Tibial artery (tissue), 4 donors: ENCODE results near the gene CHPF2.
A peak's percentile ranks its signal among the peaks of the same experiment; 100 is the strongest.

Experiments used
- DNase-seq, 2 donors: peaks; one replicate each; pipeline ENCODE4 v3.0.0-alpha.2; 2019
- H3K27ac ChIP-seq, 2 donors: fragments of 200-600 bp; sonication (generic) in 1 of 2; 1 replicate in 1 of 2; 2 replicates in 1 of 2; pipeline ENCODE4 v1.5.1; 2018 to 2019; ENCODE audit warnings: mild to moderate bottlenecking in 1 of 2
- H3K27me3 ChIP-seq, 2 donors: fragments of 200-600 bp; sonication (generic) in 1 of 2; one replicate each; pipeline versions ENCODE4 v1.5.1 to v1.6.0; 2016 to 2019
- H3K36me3 ChIP-seq, 3 donors: fragments of 200-600 bp; sonication (generic) in 2 of 3; one replicate each; pipeline ENCODE4 v1.5.1; 2016 to 2019; ENCODE audit warnings: mild to moderate bottlenecking in 2 of 3
- H3K4me1 ChIP-seq, 4 donors: fragments of 200-600 bp; sonication (generic) in 2 of 4; 1 replicate in 3 of 4; 2 replicates in 1 of 4; pipeline ENCODE4 v1.5.1; 2016 to 2019
- H3K4me3 ChIP-seq, 2 donors: fragments of 200-600 bp; sonication (generic) in 1 of 2; 1 replicate in 1 of 2; 2 replicates in 1 of 2; pipeline ENCODE4 v1.5.1; 2018 to 2019; ENCODE audit warnings: mild to moderate bottlenecking in 2 of 2
- H3K9me3 ChIP-seq, 3 donors: fragments of 200-600 bp; sonication (generic) in 1 of 3; one replicate each; pipeline ENCODE4 v1.5.1; 2016 to 2019
- intact Hi-C: fragments of 100-400 bp; cut with DNase I; formaldehyde crosslinking; loops from one replicate; pipeline ENCODE4 v1.15.0; 2023; ENCODE audit warnings: low total_unique reads
- TF ChIP-seq, protein P1 (sequence below), 2 experiments: fragments of 200-600 bp in 1 of 2; fragments of 450-650 bp in 1 of 2; IDR thresholded peaks; one replicate each; pipeline ENCODE4 v1.5.1; 2017 to 2019; ENCODE audit warnings: antibody characterized with exemption in 2 of 2, mild to moderate bottlenecking in 1 of 2, moderate library complexity in 1 of 2

Gene CHPF2

DNA sequence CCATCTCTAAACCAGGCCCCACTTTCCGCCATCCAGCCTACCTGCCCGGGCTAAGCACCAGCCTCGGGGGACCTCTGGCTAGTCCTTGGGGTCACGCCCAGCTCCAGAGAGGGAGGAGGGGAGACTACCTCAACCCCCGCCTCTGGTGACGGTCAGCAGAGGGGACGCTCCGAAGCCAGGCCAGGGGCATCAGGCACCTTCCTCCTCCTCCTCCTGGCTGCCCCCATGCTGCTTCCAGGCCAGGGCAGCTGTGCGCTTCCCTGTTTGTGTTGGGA lies 20.2 kb downstream of the CHPF2 start:
- Histone ChIP-seq H3K36me3 (no peaks in the 10 kb centered on the region), H3K9me3 (no peaks in the 10 kb centered on the region), H3K27me3 (no peaks in the 10 kb centered on the region), H3K27ac (peak overlapping the region; percentile 95 to 98), H3K4me3 (peak overlapping the region; percentile 71 to 73), H3K4me1 (peaks cover 6 to 50% (median 39%) of the 10 kb centered on the region in 4 donors)
- TF ChIP-seq, protein P1, sequence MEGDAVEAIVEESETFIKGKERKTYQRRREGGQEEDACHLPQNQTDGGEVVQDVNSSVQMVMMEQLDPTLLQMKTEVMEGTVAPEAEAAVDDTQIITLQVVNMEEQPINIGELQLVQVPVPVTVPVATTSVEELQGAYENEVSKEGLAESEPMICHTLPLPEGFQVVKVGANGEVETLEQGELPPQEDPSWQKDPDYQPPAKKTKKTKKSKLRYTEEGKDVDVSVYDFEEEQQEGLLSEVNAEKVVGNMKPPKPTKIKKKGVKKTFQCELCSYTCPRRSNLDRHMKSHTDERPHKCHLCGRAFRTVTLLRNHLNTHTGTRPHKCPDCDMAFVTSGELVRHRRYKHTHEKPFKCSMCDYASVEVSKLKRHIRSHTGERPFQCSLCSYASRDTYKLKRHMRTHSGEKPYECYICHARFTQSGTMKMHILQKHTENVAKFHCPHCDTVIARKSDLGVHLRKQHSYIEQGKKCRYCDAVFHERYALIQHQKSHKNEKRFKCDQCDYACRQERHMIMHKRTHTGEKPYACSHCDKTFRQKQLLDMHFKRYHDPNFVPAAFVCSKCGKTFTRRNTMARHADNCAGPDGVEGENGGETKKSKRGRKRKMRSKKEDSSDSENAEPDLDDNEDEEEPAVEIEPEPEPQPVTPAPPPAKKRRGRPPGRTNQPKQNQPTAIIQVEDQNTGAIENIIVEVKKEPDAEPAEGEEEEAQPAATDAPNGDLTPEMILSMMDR (IDR thresholded peaks at IDR 0.05), result no peak
- peak in 1 of 2 donors; percentile 70 for DNase-seq
- intact Hi-C loops, result no loop called here

DNA sequence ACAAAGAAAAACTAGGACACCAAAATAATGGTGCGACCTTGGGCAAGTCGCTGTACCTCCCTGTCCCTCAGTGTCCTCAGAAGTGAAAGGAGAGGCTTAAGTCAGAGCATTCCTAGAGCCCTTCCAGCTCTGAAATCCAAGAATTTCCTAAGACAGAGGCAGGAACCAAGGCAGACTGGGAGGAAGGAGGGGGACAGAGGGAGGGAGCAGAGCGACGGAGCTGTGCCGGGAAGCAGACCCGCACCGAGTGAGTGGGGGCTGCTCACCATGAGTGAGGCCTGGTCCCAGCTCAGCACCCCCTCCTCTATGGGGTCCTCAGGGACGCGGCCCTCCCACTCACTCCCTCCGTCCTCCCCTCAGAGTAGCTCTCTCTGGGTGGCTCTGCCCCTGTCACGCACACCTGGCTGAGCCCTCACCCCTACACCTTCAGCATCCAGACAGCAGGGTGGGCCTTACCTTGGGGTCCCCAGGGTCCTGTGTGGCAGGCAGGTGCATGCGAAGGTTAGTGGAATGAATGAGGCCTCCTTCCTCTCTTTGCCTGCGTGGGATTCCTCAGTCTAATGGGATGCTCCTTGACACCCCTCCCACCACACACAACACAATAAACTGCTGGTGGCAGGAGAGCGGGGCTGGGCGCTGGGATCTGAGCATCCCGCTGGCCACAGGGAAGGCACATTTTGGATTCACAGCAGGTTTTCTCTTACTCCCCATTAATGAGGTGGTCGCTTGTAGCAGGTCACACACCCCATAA lies 20.9 kb downstream of the CHPF2 start:
- no peaks in the 10 kb centered on the region for H3K36me3 ChIP-seq
- peaks cover 6 to 46% (median 34%) of the 10 kb centered on the region in 4 donors for H3K4me1 ChIP-seq
- H3K27me3 ChIP-seq, result no peaks in the 10 kb centered on the region
- peak in 1 of 2 donors; percentile 62 for DNase-seq
- TF ChIP-seq, protein P1 (IDR thresholded peaks at IDR 0.05), result no peak
- H3K27ac ChIP-seq, result peak overlapping the region; percentile 95 to 98
- H3K4me3 ChIP-seq, result peak overlapping the region; percentile 71 to 73
- no peaks in the 10 kb centered on the region for H3K9me3 ChIP-seq
- intact Hi-C loops, result no loop called here

DNA sequence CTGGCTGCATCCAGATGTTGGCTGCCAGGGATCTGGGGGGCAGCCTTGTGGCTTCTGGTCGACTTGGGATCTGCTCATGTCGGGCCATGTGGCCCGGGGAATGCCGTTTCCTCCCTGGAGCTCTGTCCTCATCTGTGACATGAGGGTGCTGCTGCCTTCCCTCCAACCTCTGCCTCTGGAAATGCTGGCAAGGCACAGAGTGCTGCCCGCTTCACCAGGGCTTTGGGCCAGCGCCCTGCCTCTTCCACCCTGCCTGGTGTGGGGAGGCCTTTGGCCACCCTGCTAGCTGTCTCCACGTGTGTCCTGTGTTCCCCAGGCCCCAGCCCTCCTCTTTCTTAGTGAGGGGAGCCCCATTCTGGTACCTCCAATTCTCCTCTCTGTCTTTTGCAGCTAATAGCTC lies 22.0 kb downstream of the CHPF2 start:
- Histone ChIP-seq H3K36me3 (no peaks in the 10 kb centered on the region), H3K4me3 (no peak overlapping the region), H3K27me3 (no peaks in the 10 kb centered on the region), H3K9me3 (no peaks in the 10 kb centered on the region), H3K27ac (peak overlapping the region in 1 of 2 donors; percentile 98), H3K4me1 (peaks cover 6 to 46% (median 31%) of the 10 kb centered on the region in 4 donors)
- peak in 1 of 2 donors; percentile 65 for DNase-seq
- intact Hi-C loops, result no loop called here
- TF ChIP-seq, protein P1 (IDR thresholded peaks at IDR 0.05), result no peak

DNA sequence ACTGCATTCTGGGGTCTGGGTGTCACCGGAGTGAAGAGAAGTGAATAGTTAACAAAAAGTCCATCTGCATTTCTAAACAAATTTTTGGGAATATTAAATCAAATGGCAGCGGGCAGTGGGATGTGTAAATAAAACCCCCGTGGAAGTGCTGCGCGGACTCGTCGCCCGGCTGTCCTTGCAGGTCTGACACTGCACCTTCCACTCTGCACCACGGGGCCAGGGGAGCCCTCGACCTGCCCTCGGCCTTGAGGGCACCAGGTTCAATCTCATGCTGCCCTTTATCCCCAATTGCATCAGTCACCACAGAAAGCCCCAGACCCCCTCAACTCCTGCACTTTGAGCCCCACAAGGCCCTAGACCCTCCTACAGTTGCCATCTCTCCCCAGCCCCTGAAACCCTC lies 22.6 kb downstream of the CHPF2 start:
- Histone ChIP-seq H3K4me3 (no peak overlapping the region), H3K36me3 (no peaks in the 10 kb centered on the region), H3K4me1 (peaks cover 6 to 41% (median 28%) of the 10 kb centered on the region in 4 donors), H3K27me3 (no peaks in the 10 kb centered on the region), H3K9me3 (no peaks in the 10 kb centered on the region), H3K27ac (no peak overlapping the region)
- DNase-seq, result no peak
- intact Hi-C loops, result no loop called here
- TF ChIP-seq, protein P1 (IDR thresholded peaks at IDR 0.05), result no peak

DNA sequence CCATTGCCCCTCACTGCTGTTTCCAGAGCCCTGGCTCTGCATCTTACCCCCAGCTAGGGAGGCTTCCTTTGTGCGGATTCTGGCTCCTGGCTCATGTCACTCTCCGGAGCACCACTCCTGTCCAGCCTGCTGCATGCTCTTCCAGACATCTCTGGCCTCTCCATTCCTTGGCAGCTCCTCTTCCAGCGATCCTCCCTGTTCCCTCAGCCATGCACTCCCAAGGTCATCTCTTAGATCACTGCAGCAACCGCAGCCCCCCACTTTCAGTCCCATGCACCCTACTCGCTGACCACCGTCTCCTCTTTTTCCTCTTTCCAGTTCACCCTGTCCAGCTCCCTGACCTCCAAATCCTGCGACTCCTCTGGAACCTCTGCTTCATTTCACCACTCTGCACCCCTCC lies 23.1 kb downstream of the CHPF2 start:
- Histone ChIP-seq H3K27me3 (no peaks in the 10 kb centered on the region), H3K27ac (no peak overlapping the region), H3K4me1 (peaks cover 3 to 35% (median 23%) of the 10 kb centered on the region in 4 donors), H3K36me3 (no peaks in the 10 kb centered on the region), H3K4me3 (no peak overlapping the region), H3K9me3 (no peaks in the 10 kb centered on the region)
- TF ChIP-seq, protein P1 (IDR thresholded peaks at IDR 0.05), result no peak
- intact Hi-C loops, result no loop called here
- no peak for DNase-seq
